Erythroblast (primary cell): ENCODE results near the gene PGBD5.

ENCODE experiments used
- GATA1 ChIP-seq: IDR thresholded peaks from 2 replicates; pipeline ENCODE4 v1.6.1; 2011; ENCODE audit warnings: low read depth, mild to moderate bottlenecking, control low read depth, low read length, moderate library complexity
- POLR2A ChIP-seq: IDR thresholded peaks from 2 replicates; pipeline ENCODE4 v1.6.1; 2011; ENCODE audit warnings: mild to moderate bottlenecking, low read length

DNA sequence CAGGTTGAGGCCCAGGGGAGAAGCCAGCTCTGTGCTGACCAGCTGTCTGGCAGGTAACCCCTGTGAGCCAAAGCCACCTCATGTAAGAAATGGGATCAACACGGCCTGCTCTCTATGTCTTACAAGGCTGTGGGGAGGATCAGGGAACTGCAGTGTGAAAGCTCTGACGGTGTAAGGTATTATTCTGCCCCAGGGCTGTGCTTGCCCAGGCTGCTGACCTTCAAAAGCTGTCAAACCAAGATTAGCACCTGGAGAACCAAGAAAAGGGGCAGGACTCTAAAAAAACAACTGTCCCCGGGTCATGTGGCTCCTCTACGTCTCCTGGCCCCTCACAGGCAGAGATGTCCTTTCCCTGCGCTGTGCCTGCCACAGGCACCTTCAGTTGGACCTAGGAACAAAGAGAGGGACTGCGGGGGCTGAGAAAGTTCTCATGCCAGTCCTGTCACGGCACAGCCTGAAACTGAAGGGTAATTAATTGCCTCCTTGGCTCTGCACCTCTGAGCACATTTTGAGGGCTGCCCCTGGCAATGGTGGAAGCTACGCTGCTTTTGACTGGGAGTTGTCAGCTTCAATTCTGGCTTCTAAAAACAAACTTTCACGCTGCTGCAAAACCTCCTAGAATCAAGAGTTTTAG lies 77.6 kb downstream of the PGBD5 start:
- TF ChIP-seq POLR2A = no peak
- TF ChIP-seq GATA1 = no peak
